HepG2 (cell line): ENCODE results near the gene GSTP1. TPM values are rescaled to one million over a fixed set of nuclear protein-coding genes. Genes with fewer than 3 reads are reported as not detected.

Source experiments
- ADNP ChIP-seq: sonication (generic); formaldehyde crosslinking; IDR thresholded peaks from 2 replicates; pipeline ENCODE4 v1.4.0; 2020; ENCODE audit warnings: missing genetic modification reagents
- CCAR2 ChIP-seq: fragments of 200-400 bp; formaldehyde crosslinking; optimal IDR thresholded peaks from 2 replicates; pipeline ENCODE3; 2018; ENCODE audit warnings: low read depth, mild to moderate bottlenecking, low read length, moderate library complexity
- FOXC1 ChIP-seq: sonication (generic); formaldehyde crosslinking; IDR thresholded peaks from 2 replicates; pipeline ENCODE4 v1.8.0; 2022; ENCODE audit warnings: mild to moderate bottlenecking, missing genetic modification reagents, borderline replicate concordance
- HMGA1 ChIP-seq: sonication (generic); formaldehyde crosslinking; conservative IDR thresholded peaks from 2 replicates; pipeline ENCODE4 v1.4.0; 2020; ENCODE audit warnings: missing genetic modification reagents
- HOXA7 ChIP-seq: sonication (generic); formaldehyde crosslinking; IDR thresholded peaks from 2 replicates; pipeline ENCODE4 v1.8.1; 2022; ENCODE audit warnings: mild to moderate bottlenecking, missing genetic modification reagents, moderate library complexity
- IKZF4 ChIP-seq: sonication (generic); formaldehyde crosslinking; IDR thresholded peaks from 2 replicates; pipeline ENCODE4 v1.5.1; 2020; ENCODE audit warnings: borderline replicate concordance, mild to moderate bottlenecking, low read depth, missing genetic modification reagents; ENCODE audit errors: not compliant biosample characterization
- IRF2 ChIP-seq: IDR thresholded peaks from 2 replicates; pipeline ENCODE4 v1.6.1; 2018; ENCODE audit warnings: missing genetic modification reagents, missing compliant biosample characterization
- KDM3A ChIP-seq: IDR thresholded peaks from 2 replicates; pipeline ENCODE4 v1.6.1; 2018; ENCODE audit warnings: low read depth, missing compliant biosample characterization
- MBD4 ChIP-seq: IDR thresholded peaks from 2 replicates; pipeline ENCODE4 v1.6.1; 2012; ENCODE audit warnings: low read length, inconsistent platforms, borderline replicate concordance
- MTA3 ChIP-seq: sonication (generic); formaldehyde crosslinking; IDR thresholded peaks from 2 replicates; pipeline ENCODE4 v1.4.0; 2020; ENCODE audit warnings: missing genetic modification reagents
- NFRKB ChIP-seq: fragments of 450-650 bp; IDR thresholded peaks from 2 replicates; pipeline ENCODE4 v1.6.1; 2017
- NR1H2 ChIP-seq: sonication (generic); formaldehyde crosslinking; IDR thresholded peaks from 2 replicates; pipeline ENCODE4 v1.8.1; 2022; ENCODE audit warnings: low read depth, missing genetic modification reagents, borderline replicate concordance
- RAD51 ChIP-seq: fragments of 450-650 bp; IDR thresholded peaks from 2 replicates; pipeline ENCODE4 v1.6.1; 2016; ENCODE audit warnings: borderline replicate concordance
- SIX4 ChIP-seq: sonication (generic); formaldehyde crosslinking; IDR thresholded peaks from 2 replicates; pipeline ENCODE4 v1.4.0; 2020; ENCODE audit warnings: missing genetic modification reagents
- SPEN ChIP-seq: sonication (generic); formaldehyde crosslinking; IDR thresholded peaks from 2 replicates; pipeline ENCODE4 v1.5.1; 2020; ENCODE audit warnings: low read depth, mild to moderate bottlenecking, missing genetic modification reagents
- SRF ChIP-seq: IDR thresholded peaks from 2 replicates; pipeline ENCODE4 v1.6.1; 2011; ENCODE audit warnings: mild to moderate bottlenecking, low read depth, low read length, moderate library complexity
- ZC3H4 ChIP-seq: sonication (generic); formaldehyde crosslinking; IDR thresholded peaks from 2 replicates; pipeline ENCODE4 v1.4.0; 2020; ENCODE audit warnings: missing genetic modification reagents, borderline replicate concordance
- ZFX ChIP-seq: sonication (generic); formaldehyde crosslinking; IDR thresholded peaks from 2 replicates; pipeline ENCODE4 v1.4.0; 2020; ENCODE audit warnings: mild to moderate bottlenecking, low read depth, missing genetic modification reagents, moderate library complexity
- ZNF260 ChIP-seq: sonication (generic); formaldehyde crosslinking; IDR thresholded peaks from 2 replicates; pipeline ENCODE4 v1.4.0; 2020; ENCODE audit warnings: missing genetic modification reagents, low read depth, mild to moderate bottlenecking, borderline replicate concordance
- ZNF333 ChIP-seq: sonication (generic); formaldehyde crosslinking; IDR thresholded peaks from 2 replicates; pipeline ENCODE4 v1.4.0; 2020; ENCODE audit warnings: mild to moderate bottlenecking, missing genetic modification reagents, borderline replicate concordance
- ZNF34 ChIP-seq: sonication (generic); formaldehyde crosslinking; IDR thresholded peaks from 2 replicates; pipeline ENCODE4 v1.4.0; 2020; ENCODE audit warnings: mild to moderate bottlenecking, missing genetic modification reagents, borderline replicate concordance
- ZNF7 ChIP-seq: IDR thresholded peaks from 2 replicates; pipeline ENCODE4 v1.6.1; 2016; ENCODE audit warnings: missing biosample characterization, missing genetic modification reagents
- polyA plus RNA-seq, 8 experiments: library from polyadenylated mRNA; depleted of rRNA in 3 of 8; stranded (reverse) in 7 of 8; unstranded in 1 of 8; fragments of >200 nt; fragmentation: Illumina TruSeq in 4 of 8; extraction: Trizol in 4 of 8; gene quantifications; 2 replicates each; pipeline versions ENCODE4 v1.2.1 to v1.2.3, GENCODE V29; 2011 to 2016; ENCODE audit warnings: low read depth in 4 of 8, missing spikeins in 1 of 8, mixed read lengths in 1 of 8; ENCODE audit not compliant: insufficient read depth in 1 of 8
- total RNA-seq, 5 experiments: library from RNA; depleted of rRNA; stranded (reverse); fragments of >200 nt; fragmentation: Illumina TruSeq; extraction: Trizol; gene quantifications; 2 replicates each; pipeline ENCODE4 v1.2.3, GENCODE V29; 2016; ENCODE audit warnings: low read depth in 1 of 5
- TF ChIP-seq, protein P1 (sequence below): sonication (generic); formaldehyde crosslinking; IDR thresholded peaks from 2 replicates; pipeline ENCODE4 v1.5.1; 2020; ENCODE audit warnings: mild to moderate bottlenecking, missing genetic modification reagents, moderate library complexity
- TF ChIP-seq, protein P2 (sequence below): IDR thresholded peaks from 2 replicates; pipeline ENCODE4 v1.6.1; 2016
- TF ChIP-seq, protein P3 (sequence below): sonication (generic); formaldehyde crosslinking; IDR thresholded peaks from 2 replicates; pipeline ENCODE4 v1.8.0; 2022; ENCODE audit warnings: missing genetic modification reagents, mild to moderate bottlenecking, inconsistent platforms, borderline replicate concordance

The GSTP1 gene
- total and polyA plus RNA-seq, 2 of the 13 experiments (the other 11 are each of a cell fraction or from before 2014, with no cell fraction given) = not detected

DNA sequence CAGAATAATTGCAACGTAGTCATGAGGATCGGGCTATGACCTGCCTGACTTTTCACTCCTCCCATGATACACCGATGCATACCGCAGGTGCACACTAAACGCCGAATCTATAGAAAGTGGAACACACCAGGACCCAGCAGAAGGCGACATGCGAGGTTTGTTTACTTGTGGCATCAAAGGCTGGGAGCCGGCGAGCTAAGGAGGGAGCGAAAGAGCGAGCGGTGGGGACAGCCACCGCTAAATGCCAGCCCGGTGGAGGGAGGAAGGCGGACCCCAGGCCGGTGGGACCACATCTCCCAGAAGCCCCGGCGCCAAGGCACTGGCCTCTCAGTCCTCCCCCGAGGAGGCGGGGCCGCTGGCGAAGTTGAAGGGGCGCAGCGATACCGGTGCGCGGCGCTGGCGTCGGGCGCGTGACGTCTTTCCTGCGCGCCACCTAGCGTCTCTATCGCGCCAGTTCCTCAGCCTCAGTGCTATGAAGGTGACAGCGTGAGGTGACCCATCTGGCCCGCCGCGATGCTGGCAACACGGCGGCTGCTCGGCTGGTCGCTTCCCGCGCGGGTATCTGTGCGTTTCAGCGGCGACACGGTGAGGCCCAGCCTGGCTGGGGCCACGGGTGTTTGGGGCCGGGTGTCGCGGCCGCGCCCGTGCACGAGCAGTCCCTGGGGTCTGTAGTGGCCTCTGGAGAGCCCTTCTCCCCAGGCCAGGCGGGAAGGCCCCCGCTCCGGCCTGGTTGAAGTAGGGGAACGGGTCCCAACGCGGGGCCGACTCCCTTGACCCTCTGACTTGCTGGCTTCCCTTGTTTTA is 23.1 kb downstream of the GSTP1 start, which contains the start of gene NDUFV1 (continued):
- TF ChIP-seq ZNF34 (CRISPR knock-in tag) = peak; percentile 88; the same call in 1 of the 2 replicates
- TF ChIP-seq HMGA1 = no peak
- peak; percentile 86 for TF ChIP-seq SPEN (CRISPR knock-in tag)
- no peak for TF ChIP-seq IKZF4 (CRISPR knock-in tag)
- TF ChIP-seq SIX4 (CRISPR knock-in tag) = no peak
- no peak for TF ChIP-seq ZNF333 (CRISPR knock-in tag)
- TF ChIP-seq, protein P1, sequence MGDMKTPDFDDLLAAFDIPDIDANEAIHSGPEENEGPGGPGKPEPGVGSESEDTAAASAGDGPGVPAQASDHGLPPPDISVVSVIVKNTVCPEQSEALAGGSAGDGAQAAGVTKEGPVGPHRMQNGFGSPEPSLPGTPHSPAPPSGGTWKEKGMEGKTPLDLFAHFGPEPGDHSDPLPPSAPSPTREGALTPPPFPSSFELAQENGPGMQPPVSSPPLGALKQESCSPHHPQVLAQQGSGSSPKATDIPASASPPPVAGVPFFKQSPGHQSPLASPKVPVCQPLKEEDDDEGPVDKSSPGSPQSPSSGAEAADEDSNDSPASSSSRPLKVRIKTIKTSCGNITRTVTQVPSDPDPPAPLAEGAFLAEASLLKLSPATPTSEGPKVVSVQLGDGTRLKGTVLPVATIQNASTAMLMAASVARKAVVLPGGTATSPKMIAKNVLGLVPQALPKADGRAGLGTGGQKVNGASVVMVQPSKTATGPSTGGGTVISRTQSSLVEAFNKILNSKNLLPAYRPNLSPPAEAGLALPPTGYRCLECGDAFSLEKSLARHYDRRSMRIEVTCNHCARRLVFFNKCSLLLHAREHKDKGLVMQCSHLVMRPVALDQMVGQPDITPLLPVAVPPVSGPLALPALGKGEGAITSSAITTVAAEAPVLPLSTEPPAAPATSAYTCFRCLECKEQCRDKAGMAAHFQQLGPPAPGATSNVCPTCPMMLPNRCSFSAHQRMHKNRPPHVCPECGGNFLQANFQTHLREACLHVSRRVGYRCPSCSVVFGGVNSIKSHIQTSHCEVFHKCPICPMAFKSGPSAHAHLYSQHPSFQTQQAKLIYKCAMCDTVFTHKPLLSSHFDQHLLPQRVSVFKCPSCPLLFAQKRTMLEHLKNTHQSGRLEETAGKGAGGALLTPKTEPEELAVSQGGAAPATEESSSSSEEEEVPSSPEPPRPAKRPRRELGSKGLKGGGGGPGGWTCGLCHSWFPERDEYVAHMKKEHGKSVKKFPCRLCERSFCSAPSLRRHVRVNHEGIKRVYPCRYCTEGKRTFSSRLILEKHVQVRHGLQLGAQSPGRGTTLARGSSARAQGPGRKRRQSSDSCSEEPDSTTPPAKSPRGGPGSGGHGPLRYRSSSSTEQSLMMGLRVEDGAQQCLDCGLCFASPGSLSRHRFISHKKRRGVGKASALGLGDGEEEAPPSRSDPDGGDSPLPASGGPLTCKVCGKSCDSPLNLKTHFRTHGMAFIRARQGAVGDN (CRISPR knock-in tag) = peak; percentile 83
- TF ChIP-seq NR1H2 (CRISPR knock-in tag) = no peak
- no peak for TF ChIP-seq CCAR2
- no peak for TF ChIP-seq ADNP (CRISPR knock-in tag)
- no peak for TF ChIP-seq MBD4
- no peak for TF ChIP-seq SRF
- TF ChIP-seq ZC3H4 = no peak
- no peak for TF ChIP-seq NFRKB
- TF ChIP-seq IRF2 (CRISPR knock-in tag) = peak; percentile 98
- no peak for TF ChIP-seq HOXA7 (CRISPR knock-in tag)
- TF ChIP-seq RAD51 = no peak
- TF ChIP-seq, protein P2, sequence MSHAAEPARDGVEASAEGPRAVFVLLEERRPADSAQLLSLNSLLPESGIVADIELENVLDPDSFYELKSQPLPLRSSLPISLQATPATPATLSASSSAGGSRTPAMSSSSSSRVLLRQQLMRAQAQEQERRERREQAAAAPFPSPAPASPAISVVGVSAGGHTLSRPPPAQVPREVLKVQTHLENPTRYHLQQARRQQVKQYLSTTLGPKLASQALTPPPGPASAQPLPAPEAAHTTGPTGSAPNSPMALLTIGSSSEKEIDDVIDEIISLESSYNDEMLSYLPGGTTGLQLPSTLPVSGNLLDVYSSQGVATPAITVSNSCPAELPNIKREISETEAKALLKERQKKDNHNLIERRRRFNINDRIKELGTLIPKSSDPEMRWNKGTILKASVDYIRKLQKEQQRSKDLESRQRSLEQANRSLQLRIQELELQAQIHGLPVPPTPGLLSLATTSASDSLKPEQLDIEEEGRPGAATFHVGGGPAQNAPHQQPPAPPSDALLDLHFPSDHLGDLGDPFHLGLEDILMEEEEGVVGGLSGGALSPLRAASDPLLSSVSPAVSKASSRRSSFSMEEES (CRISPR knock-in tag) = peak; percentile 79; the same call in 1 of the 2 replicates
- peak; percentile 82 for TF ChIP-seq FOXC1 (CRISPR knock-in tag)
- no peak for TF ChIP-seq MTA3
- TF ChIP-seq, protein P3, sequence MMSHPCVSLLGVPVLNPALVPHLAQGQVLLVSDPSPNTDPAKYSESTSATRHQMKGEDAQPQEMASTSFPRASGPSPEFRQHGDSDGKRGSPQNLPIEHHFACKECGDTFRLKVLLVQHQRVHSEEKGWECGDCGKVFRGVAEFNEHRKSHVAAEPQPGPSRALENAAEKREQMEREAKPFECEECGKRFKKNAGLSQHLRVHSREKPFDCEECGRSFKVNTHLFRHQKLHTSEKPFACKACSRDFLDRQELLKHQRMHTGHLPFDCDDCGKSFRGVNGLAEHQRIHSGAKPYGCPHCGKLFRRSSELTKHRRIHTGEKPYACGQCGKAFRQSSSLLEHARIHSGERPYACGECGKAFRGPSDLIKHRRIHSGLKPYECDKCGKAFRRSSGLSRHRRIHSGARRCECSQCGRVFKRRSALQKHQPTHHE (CRISPR knock-in tag) = no peak
- no peak for TF ChIP-seq ZNF260
- no peak; the same call in 1 of the 2 replicates for TF ChIP-seq KDM3A
- TF ChIP-seq ZFX (CRISPR knock-in tag) = peak; percentile 81
- TF ChIP-seq ZNF7 (CRISPR knock-in tag) = no peak
